Transverse colon (tissue), 4 donors: ENCODE results near the gene UNC5C. TPM values are rescaled to one million over a fixed set of nuclear protein-coding genes. Genes with fewer than 3 reads are reported as not detected.

Experiments used
- DNase-seq: peaks from one replicate; pipeline ENCODE4 v3.0.0-alpha.2; 2019
- H3K27ac ChIP-seq, 4 donors: fragments of 200-600 bp; sonication (generic); 2 replicates each; pipeline ENCODE4 v1.5.1; 2016 to 2018; ENCODE audit warnings: inconsistent platforms in 4 of 4
- H3K27me3 ChIP-seq: fragments of 200-600 bp; sonication (generic); 2 replicates; pipeline ENCODE4 v1.5.1; 2017; ENCODE audit warnings: inconsistent platforms
- H3K36me3 ChIP-seq, 4 donors: fragments of 200-600 bp; sonication (generic); 2 replicates each; pipeline ENCODE4 v1.5.1; 2017 to 2019; ENCODE audit warnings: inconsistent platforms in 4 of 4
- H3K4me1 ChIP-seq, 4 donors: fragments of 200-600 bp; sonication (generic); 2 replicates each; pipeline ENCODE4 v1.5.1; 2017 to 2020; ENCODE audit warnings: inconsistent platforms in 4 of 4
- H3K4me3 ChIP-seq, 4 donors: fragments of 200-600 bp; sonication (generic); 1 replicate in 1 of 4; 2 replicates in 3 of 4; pipeline versions ENCODE4 v1.5.1 to v1.6.1; 2017 to 2019; ENCODE audit warnings: inconsistent platforms in 4 of 4
- H3K9me3 ChIP-seq, 2 donors: fragments of 200-600 bp; sonication (generic); 2 replicates each; pipeline ENCODE4 v1.5.1; 2017 to 2019; ENCODE audit warnings: inconsistent platforms in 2 of 2
- CTCF ChIP-seq, 5 experiments: fragments of 200-600 bp in 3 of 5; fragments of 450-650 bp in 2 of 5; sonication (generic) in 3 of 5; IDR thresholded peaks; 1 replicate in 2 of 5; 2 replicates in 3 of 5; pipeline ENCODE4 v1.5.1; 2016 to 2017; ENCODE audit warnings: antibody characterized with exemption in 5 of 5, inconsistent platforms in 3 of 5, mild to moderate bottlenecking in 2 of 5, moderate library complexity in 1 of 5
- EP300 ChIP-seq: sonication (generic); formaldehyde crosslinking; IDR thresholded peaks from one replicate; pipeline ENCODE4 v1.6.1; 2017; ENCODE audit warnings: antibody characterized with exemption, low read depth
- POLR2A ChIP-seq: fragments of 450-650 bp; IDR thresholded peaks from one replicate; pipeline ENCODE4 v1.6.1; 2016; ENCODE audit warnings: antibody characterized with exemption, mild to moderate bottlenecking, moderate library complexity
- POLR2AphosphoS5 ChIP-seq, 3 donors: sonication (generic); formaldehyde crosslinking; IDR thresholded peaks; one replicate each; pipeline ENCODE4 v1.6.1; 2016; ENCODE audit warnings: antibody characterized with exemption in 3 of 3
- WGBS, 2 donors: methylation state at CpG; one replicate each; pipeline ENCODE4 v1.1.5; 2018; ENCODE audit warnings: low coverage in 1 of 2; 5-methylcytosine and 5-hydroxymethylcytosine counted together
- in situ Hi-C, 4 donors: fragments of 200-750 bp; cut with MboI; loops; one replicate each; pipeline versions ENCODE4 v1.15.0 to v1.15.1; 2017; ENCODE audit warnings: low sequenced_read_pairs in 3 of 4, low pct_ligation_motif_present in 1 of 4, low pct_unique_long_range_greater_than_20kb in 1 of 4
- intact Hi-C: fragments of 100-400 bp; cut with DNase I; formaldehyde crosslinking; loops from one replicate; pipeline ENCODE4 v1.15.1; 2023; ENCODE audit warnings: low total_unique reads
- total RNA-seq, 4 donors: library from RNA; depleted of rRNA; stranded (reverse); fragments of >200 nt; gene quantifications; one replicate each; pipeline ENCODE4 v1.1.0, GENCODE V29; 2016

UNC5C gene
- total RNA-seq, 4 donors from 2014 or later = 4.5 to 6.8 (median 4.8) TPM

DNA sequence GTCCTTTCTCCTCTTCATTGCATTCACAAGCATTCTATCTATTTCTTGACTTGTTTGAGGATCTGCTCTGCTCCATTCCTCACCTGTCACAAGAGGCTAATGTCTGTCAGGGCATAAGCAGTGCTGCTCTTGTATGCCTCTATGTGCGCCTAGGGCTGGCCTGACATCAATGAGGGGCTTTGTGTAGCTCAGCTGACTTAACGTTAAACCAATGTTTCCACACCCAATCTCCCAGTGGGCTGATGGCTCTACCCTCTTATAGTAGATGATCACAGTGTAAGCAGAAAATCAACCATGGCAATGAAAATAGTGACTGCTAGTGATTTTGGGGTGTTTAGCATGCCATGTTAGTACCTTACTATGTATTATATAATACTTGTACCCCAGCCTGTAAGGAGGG lies 139.0 kb downstream of the UNC5C start:
- Histone ChIP-seq H3K27ac (no peak overlapping the region), H3K36me3 (no peaks in the 10 kb centered on the region), H3K4me1 (no peaks in the 10 kb centered on the region), H3K27me3 (no peaks in the 10 kb centered on the region), H3K9me3 (no peaks in the 10 kb centered on the region), H3K4me3 (no peak overlapping the region)
- no peak for TF ChIP-seq POLR2A
- TF ChIP-seq POLR2AphosphoS5 (IDR thresholded peaks at IDR 0.05) = no peak
- no peak for TF ChIP-seq EP300
- no peak for TF ChIP-seq CTCF (IDR thresholded peaks at IDR 0.05)
- in situ Hi-C loops = no loop called here
- no peak for DNase-seq
- 82 to 100% methylated on average over 1 to 2 of the region's 2 CpGs for WGBS, 2 donors
- intact Hi-C loops = no loop called here

DNA sequence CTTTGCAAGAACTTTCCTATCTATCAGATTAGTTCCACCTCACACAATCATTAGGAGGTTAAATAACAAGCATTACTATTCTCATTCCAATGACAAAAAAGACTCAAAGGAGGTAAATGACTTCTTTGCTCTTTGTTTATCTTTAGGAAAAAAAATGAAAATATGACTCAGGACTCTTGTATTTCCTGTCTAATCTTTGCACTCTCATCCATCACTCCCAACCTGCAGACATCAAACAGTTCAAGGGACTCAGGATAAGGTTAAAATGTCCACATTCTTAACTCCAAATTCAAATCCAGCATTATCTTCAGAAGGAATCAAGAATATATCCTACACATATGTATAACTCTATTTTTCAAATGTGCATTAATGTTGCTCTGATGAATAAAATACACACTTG lies 139.6 kb downstream of the UNC5C start:
- no peak for TF ChIP-seq POLR2A
- TF ChIP-seq EP300 = no peak
- TF ChIP-seq CTCF (IDR thresholded peaks at IDR 0.05) = no peak
- no peak for TF ChIP-seq POLR2AphosphoS5 (IDR thresholded peaks at IDR 0.05)

DNA sequence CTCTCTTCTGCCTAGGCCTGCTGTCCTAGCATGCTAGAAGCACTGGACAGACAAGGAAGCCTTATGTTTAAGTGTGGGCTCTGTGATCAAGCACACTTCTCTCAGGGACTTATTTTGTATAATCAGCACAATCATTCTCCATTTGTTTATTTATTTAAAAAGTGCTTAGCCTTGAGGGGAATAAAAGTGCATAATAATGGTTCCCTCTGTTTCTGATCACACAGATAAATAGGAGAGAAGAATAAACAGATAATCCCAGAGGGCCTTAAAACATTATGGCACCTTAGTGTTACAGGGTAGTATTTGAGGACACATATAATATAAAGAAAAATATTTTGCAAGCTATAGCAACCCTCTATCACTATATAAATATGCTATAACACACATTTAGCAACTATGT lies 146.5 kb downstream of the UNC5C start:
- in situ Hi-C loops (no loop called here), intact Hi-C loops (no loop called here)
- Histone ChIP-seq H3K36me3 (no peaks in the 10 kb centered on the region), H3K4me3 (no peak overlapping the region), H3K9me3 (no peaks in the 10 kb centered on the region), H3K27me3 (no peaks in the 10 kb centered on the region), H3K4me1 (no peaks in the 10 kb centered on the region), H3K27ac (no peak overlapping the region)
- no peak for DNase-seq
- TF ChIP-seq EP300 (no peak), POLR2A (no peak), POLR2AphosphoS5 (IDR thresholded peaks at IDR 0.05) (no peak), CTCF (IDR thresholded peaks at IDR 0.05) (no peak)

More for the DNA sequence above, 139.6 kb downstream of the UNC5C start:
- Histone ChIP-seq H3K4me1 (no peaks in the 10 kb centered on the region), H3K27me3 (no peaks in the 10 kb centered on the region), H3K4me3 (no peak overlapping the region), H3K27ac (no peak overlapping the region), H3K9me3 (no peaks in the 10 kb centered on the region), H3K36me3 (no peaks in the 10 kb centered on the region)
- in situ Hi-C loops (no loop called here), intact Hi-C loops (no loop called here)
- no peak for DNase-seq

GRCh38 chr4:95398217-95398616 lies 150.6 kb downstream of the UNC5C start:
- H3K36me3 ChIP-seq = no peaks in the 10 kb centered on the region
- intact Hi-C loops (no loop called here), in situ Hi-C loops (no loop called here)
- TF ChIP-seq CTCF (IDR thresholded peaks at IDR 0.05) = no peak
- no peak for TF ChIP-seq POLR2AphosphoS5 (IDR thresholded peaks at IDR 0.05)
- no peak for TF ChIP-seq EP300
- no peak for TF ChIP-seq POLR2A
- H3K4me3 ChIP-seq = no peak overlapping the region
- H3K9me3 ChIP-seq = no peaks in the 10 kb centered on the region
- no peak for DNase-seq
- H3K27ac ChIP-seq = no peak overlapping the region
- H3K27me3 ChIP-seq = no peaks in the 10 kb centered on the region
- H3K4me1 ChIP-seq = no peaks in the 10 kb centered on the region
